HepG2 (cell line): ENCODE measurements around the gene APOA1. TPM values are rescaled to one million over a fixed set of nuclear protein-coding genes. Genes with fewer than 3 reads are reported as not detected.

Source experiments
- AFF4 ChIP-seq: sonication (generic); formaldehyde crosslinking; IDR thresholded peaks from 2 replicates; pipeline ENCODE4 v1.4.0; 2020; ENCODE audit warnings: missing genetic modification reagents
- CEBPG ChIP-seq: IDR thresholded peaks from 2 replicates; pipeline ENCODE4 v1.6.1; 2016
- FOXJ3 ChIP-seq: sonication (generic); formaldehyde crosslinking; IDR thresholded peaks from 2 replicates; pipeline ENCODE4 v1.4.0; 2020; ENCODE audit warnings: missing genetic modification reagents, mild to moderate bottlenecking, borderline replicate concordance
- HIVEP1 ChIP-seq: sonication (generic); formaldehyde crosslinking; IDR thresholded peaks from 2 replicates; pipeline ENCODE4 v1.4.0; 2020; ENCODE audit warnings: mild to moderate bottlenecking, missing genetic modification reagents
- HNF4A ChIP-seq: sonication (generic); formaldehyde crosslinking; IDR thresholded peaks from 2 replicates; pipeline ENCODE4 v1.4.0; 2020; ENCODE audit warnings: missing genetic modification reagents
- HOXA3 ChIP-seq: sonication (generic); formaldehyde crosslinking; IDR thresholded peaks from 2 replicates; pipeline ENCODE4 v1.5.0; 2020; ENCODE audit warnings: missing genetic modification reagents
- MYC ChIP-seq: sonication (generic); formaldehyde crosslinking; IDR thresholded peaks from 2 replicates; pipeline ENCODE4 v1.9.0; 2021; ENCODE audit warnings: missing genetic modification reagents, borderline replicate concordance
- NFYB ChIP-seq: sonication (generic); formaldehyde crosslinking; IDR thresholded peaks from 2 replicates; pipeline ENCODE4 v1.4.0; 2020; ENCODE audit warnings: missing genetic modification reagents
- POGK ChIP-seq: sonication (generic); formaldehyde crosslinking; conservative IDR thresholded peaks from 2 replicates; pipeline ENCODE4 v1.8.0; 2022; ENCODE audit warnings: mild to moderate bottlenecking, moderate library complexity, missing genetic modification reagents
- RARA ChIP-seq: IDR thresholded peaks from 2 replicates; pipeline ENCODE4 v1.6.1; 2016; ENCODE audit warnings: missing genetic modification reagents, missing compliant biosample characterization
- RBFOX2 ChIP-seq: fragments of 200-400 bp; formaldehyde crosslinking; IDR thresholded peaks from 2 replicates; pipeline ENCODE4 v1.6.1; 2017; ENCODE audit warnings: low read depth, mild to moderate bottlenecking, low read length
- SNAI1 ChIP-seq: sonication (generic); formaldehyde crosslinking; IDR thresholded peaks from 2 replicates; pipeline ENCODE4 v1.5.0; 2020; ENCODE audit warnings: mild to moderate bottlenecking, missing genetic modification reagents, borderline replicate concordance
- SPEN ChIP-seq: sonication (generic); formaldehyde crosslinking; IDR thresholded peaks from 2 replicates; pipeline ENCODE4 v1.5.1; 2020; ENCODE audit warnings: low read depth, mild to moderate bottlenecking, missing genetic modification reagents
- STAG1 ChIP-seq: sonication (generic); formaldehyde crosslinking; IDR thresholded peaks from 2 replicates; pipeline ENCODE4 v1.4.0; 2020; ENCODE audit warnings: missing genetic modification reagents
- THRA ChIP-seq: sonication (generic); formaldehyde crosslinking; IDR thresholded peaks from 2 replicates; pipeline ENCODE4 v1.4.0; 2020; ENCODE audit warnings: missing genetic modification reagents, borderline replicate concordance
- TMF1 ChIP-seq: sonication (generic); formaldehyde crosslinking; IDR thresholded peaks from 2 replicates; pipeline ENCODE4 v1.8.1; 2022; ENCODE audit warnings: low read depth, missing genetic modification reagents
- ZFP36L2 ChIP-seq: sonication (generic); formaldehyde crosslinking; IDR thresholded peaks from 2 replicates; pipeline ENCODE4 v1.4.0; 2020; ENCODE audit warnings: missing genetic modification reagents
- ZIK1 ChIP-seq: sonication (generic); formaldehyde crosslinking; IDR thresholded peaks from 2 replicates; pipeline ENCODE4 v1.5.0; 2020; ENCODE audit warnings: mild to moderate bottlenecking, low read depth, missing genetic modification reagents, borderline replicate concordance
- ZNF343 ChIP-seq: sonication (generic); formaldehyde crosslinking; IDR thresholded peaks from 2 replicates; pipeline ENCODE4 v1.4.0; 2020; ENCODE audit warnings: mild to moderate bottlenecking, missing genetic modification reagents
- ZNF530 ChIP-seq: sonication (generic); formaldehyde crosslinking; IDR thresholded peaks from 2 replicates; pipeline ENCODE4 v1.5.0; 2020; ENCODE audit warnings: low read depth, mild to moderate bottlenecking, missing genetic modification reagents
- ZNF788 ChIP-seq: sonication (generic); formaldehyde crosslinking; IDR thresholded peaks from 2 replicates; pipeline ENCODE4 v1.5.0; 2020; ENCODE audit warnings: mild to moderate bottlenecking, missing genetic modification reagents, borderline replicate concordance
- polyA plus RNA-seq, 8 experiments: library from polyadenylated mRNA; depleted of rRNA in 3 of 8; stranded (reverse) in 7 of 8; unstranded in 1 of 8; fragments of >200 nt; fragmentation: Illumina TruSeq in 4 of 8; extraction: Trizol in 4 of 8; gene quantifications; 2 replicates each; pipeline versions ENCODE4 v1.2.1 to v1.2.3, GENCODE V29; 2011 to 2016; ENCODE audit warnings: low read depth in 4 of 8, missing spikeins in 1 of 8, mixed read lengths in 1 of 8; ENCODE audit not compliant: insufficient read depth in 1 of 8
- total RNA-seq, 5 experiments: library from RNA; depleted of rRNA; stranded (reverse); fragments of >200 nt; fragmentation: Illumina TruSeq; extraction: Trizol; gene quantifications; 2 replicates each; pipeline ENCODE4 v1.2.3, GENCODE V29; 2016; ENCODE audit warnings: low read depth in 1 of 5
- TF ChIP-seq, protein P1 (sequence below): sonication (generic); formaldehyde crosslinking; IDR thresholded peaks from 2 replicates; pipeline ENCODE4 v1.8.1; 2023; ENCODE audit warnings: mild to moderate bottlenecking, moderate library complexity, missing genetic modification reagents

APOA1 gene
- total and polyA plus RNA-seq, 2 of the 13 experiments (the other 11 are each of a cell fraction or from before 2014, with no cell fraction given), result 1,973 to 5,485 TPM

GRCh38 chr11:116792144-116792868 lies 45.1 kb downstream of the APOA1 start (continued):
- TF ChIP-seq THRA (peak; percentile 98), FOXJ3 (peak; percentile 63; the same call in 1 of the 2 replicates), RARA (CRISPR knock-in tag) (peak; percentile 92), HIVEP1 (CRISPR knock-in tag) (peak; percentile 70), SNAI1 (CRISPR knock-in tag) (peak; percentile 93), POGK (CRISPR knock-in tag) (0 out of 2 replicates have a peak, but pooled peaks have one; percentile 49), CEBPG (CRISPR knock-in tag) (peak; percentile 42; the same call in 1 of the 2 replicates), ZNF530 (CRISPR knock-in tag) (no peak), SPEN (CRISPR knock-in tag) (peak; percentile 71), AFF4 (CRISPR knock-in tag) (0 out of 2 replicates have a peak, but pooled peaks have one; percentile 40), NFYB (CRISPR knock-in tag) (peak; percentile 13; the same call in 1 of the 2 replicates), ZNF343 (peak; percentile 52; the same call in 1 of the 2 replicates), ZIK1 (no peak), RBFOX2 (peak; percentile 61), TMF1 (peak; percentile 51; the same call in 1 of the 2 replicates), STAG1 (CRISPR knock-in tag) (peak; percentile 20; the same call in 1 of the 2 replicates), HNF4A (CRISPR knock-in tag) (peak; percentile 83), MYC (peak; percentile 76; the same call in 1 of the 2 replicates), ZFP36L2 (CRISPR knock-in tag) (no peak), HOXA3 (CRISPR knock-in tag) (peak; percentile 44), ZNF788 (peak; percentile 82; the same call in 1 of the 2 replicates)
- TF ChIP-seq, protein P1, sequence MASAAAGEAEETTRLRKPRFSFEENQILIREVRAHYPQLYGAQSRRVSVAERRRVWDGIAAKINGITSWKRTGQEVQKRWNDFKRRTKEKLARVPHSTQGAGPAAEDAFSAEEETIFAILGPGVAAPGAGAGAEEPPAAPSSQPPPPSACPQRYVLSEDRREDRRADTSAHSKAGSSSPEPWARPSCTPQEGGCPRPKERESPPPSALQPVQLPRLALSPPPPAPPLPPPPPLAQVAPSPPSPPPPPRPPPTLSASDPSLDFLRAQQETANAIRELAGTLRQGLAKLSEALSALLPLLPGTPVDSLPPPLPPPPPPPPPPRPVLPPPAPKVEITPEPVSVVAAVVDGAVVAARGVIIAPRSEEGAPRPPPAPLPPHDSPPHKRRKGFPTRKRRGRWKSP (CRISPR knock-in tag), result peak; percentile 60; the same call in 1 of the 2 replicates
